Stimulated activated CD4-positive, alpha-beta T cell treated with anti-CD3 and anti-CD28 coated beads, TNF-alpha, amount 100 ng/mL, for 1 hour (primary cell): ENCODE measurements around the gene SMIM38.

ENCODE experiments used
- DNase-seq, 3 donors: peaks; one replicate each; pipeline ENCODE4 v3.0.0-alpha.2; 2020; ENCODE audit warnings: low read depth in 3 of 3, low spot score in 1 of 3

Gene SMIM38

DNA sequence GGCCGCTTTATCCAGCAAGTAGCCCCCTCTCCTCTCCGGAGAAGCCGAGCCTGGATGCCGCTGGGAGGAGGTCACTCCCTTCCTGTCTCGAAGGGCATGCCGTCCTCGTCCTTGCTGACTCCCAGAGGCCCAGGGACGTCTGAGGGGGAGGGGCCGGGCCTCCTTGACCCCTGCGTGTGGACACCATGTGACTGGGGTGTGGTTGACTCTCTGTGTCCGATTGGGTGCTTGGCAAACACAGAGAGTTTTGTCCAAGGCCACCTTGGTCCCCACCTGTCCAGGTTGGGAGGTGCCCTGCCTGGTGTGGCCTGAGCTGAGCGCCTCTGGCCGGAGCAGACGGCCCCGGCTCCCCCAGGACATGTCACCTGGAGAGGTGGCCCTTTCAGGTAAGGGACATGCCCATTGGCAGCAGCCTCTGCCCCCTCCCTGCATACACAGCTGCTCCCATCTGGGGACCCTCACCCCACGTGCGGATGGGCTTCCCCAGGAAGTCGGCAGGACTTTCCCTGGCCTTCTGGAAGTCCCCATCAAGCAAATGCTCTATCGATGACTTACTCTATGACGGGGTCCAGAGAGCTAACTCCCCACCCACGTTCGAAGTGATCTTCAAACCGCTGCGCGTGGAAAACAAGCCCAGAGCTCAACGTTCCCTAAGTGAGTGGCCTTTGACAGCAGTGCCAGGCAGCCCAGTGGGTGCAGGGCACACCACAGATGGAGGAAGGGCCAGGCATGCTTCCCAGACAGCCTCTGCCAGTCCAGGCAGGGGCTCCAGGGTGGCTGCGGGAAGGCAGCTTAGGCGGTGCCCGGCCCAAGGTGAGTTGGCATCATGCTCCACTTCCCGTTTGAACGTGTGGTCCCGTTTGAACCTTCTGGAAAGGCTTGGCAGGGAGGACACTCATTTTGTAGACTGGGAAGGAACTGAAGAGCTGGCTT lies at the start of gene SMIM38:
Gene SMIM38 (plus strand): TSS at position 634 of the 933 bp plus-strand sequence. CDS start 1,912 bp downstream, outside the sequence.
- no peak for DNase-seq

GRCh38 chr11:69106031-69106811 lies 49.5 kb upstream of the SMIM38 start:
- DNase-seq = no peak

- no peak for DNase-seq
Observed at GRCh38 chr11:69107413-69107812, 48.3 kb upstream of the SMIM38 start.

GRCh38 chr11:69108030-69108429 lies 47.7 kb upstream of the SMIM38 start:
- DNase-seq = no peak

DNA sequence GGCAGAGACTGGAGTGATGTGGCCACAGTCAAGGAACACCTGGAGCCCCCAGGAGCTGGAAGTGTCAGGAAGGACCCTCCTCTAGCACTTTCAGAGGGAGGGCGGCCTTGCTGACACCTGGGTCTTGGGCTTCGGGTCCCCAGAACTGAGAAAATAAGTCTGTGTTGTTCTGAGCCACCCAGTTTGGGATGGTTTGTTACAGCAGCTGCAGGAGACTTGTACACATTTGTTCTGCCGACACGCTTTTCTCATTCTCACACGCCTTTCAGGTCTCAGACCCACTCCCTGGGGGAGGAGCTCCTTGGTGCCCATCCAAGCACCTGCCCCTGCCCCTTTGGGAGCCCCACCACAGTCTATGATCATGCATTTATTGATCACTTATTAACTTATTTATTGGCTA lies 47.2 kb upstream of the SMIM38 start:
- no peak for DNase-seq

DNA sequence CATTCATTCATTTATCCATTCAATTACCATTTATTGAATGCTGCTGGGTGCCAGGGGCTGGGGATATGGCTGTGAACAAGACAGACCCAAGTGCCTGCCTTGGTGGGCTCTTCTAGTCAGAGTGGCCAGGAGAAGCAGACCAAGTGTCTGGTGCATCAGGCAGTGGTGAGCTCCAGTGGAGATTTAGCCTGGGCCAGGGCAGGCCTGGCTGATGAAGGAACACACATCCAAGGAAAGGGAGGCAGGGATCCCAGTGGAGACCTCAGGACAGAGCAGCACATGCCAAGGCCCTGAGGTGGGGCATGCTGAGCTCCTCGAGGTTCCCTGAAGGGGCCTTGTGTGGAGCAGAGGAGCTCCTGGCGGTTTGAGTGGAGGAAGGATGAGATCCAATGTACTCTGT lies 46.6 kb upstream of the SMIM38 start:
- DNase-seq = no peak

DNA sequence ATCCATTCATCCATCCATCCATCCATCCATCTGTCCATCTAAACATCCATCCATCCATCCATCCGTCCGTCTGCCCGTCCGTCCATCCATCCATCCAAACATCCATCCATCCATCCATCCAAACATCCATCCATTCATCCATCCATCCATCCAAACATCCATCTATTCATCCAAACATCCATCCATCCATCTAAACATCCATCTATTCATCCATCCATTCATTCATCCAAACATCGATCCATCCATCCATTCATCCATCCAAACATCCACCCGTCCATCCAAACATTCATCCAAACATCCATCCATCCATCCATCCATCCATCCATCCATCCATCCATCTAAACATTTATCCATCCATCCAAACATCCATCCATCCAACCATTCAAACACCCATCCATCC lies 45.3 kb upstream of the SMIM38 start:
- no peak for DNase-seq

DNA sequence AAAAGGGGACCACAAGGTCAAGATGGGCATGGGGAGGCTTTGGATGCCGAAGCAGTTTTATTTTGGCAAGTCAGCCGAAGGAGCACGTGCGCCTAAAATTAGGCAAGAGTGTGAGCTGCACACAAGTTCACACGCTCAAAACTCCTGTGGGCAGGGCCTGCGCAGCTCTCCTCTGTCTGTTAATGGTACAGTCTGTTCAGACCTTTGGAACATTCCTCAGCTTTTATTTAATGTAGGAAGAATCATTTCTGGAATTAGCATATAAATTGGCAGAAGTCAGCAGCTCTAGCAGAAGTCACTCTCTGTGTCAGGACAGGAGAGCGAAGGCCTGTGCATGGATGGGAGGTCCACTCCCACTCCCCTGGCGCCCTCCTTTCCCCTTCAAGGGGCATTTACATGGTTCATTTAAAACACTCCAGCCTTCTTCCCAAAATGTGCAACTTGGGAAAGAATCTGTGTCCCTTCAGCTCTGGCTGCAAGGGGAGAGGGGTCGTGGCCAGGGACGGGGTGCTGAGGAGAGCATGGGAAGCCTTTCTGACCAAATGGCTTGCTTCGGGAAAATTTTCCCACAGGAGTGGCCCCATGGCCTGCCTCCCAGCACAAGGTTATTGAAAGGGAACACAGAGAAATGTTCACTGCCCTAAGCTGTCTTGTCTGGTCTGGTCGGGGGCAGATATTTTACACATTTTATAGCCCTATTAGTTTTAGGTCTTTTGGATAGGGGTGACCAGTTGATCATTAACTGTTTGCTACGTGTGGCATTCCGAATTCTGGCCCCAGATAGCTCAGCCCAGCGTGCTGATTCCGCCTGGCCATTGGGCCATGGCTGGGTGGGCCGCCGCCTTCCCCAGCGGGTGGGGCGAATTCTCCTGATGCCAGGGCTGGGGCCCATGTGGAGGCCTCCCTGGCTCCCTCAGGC lies 43.9 kb upstream of the SMIM38 start:
- DNase-seq = no peak

- DNase-seq = no peak
Observed at GRCh38 chr11:69113226-69113625, 42.5 kb upstream of the SMIM38 start.

- DNase-seq = no peak
Observed at GRCh38 chr11:69113646-69114340, 41.9 kb upstream of the SMIM38 start.

DNA sequence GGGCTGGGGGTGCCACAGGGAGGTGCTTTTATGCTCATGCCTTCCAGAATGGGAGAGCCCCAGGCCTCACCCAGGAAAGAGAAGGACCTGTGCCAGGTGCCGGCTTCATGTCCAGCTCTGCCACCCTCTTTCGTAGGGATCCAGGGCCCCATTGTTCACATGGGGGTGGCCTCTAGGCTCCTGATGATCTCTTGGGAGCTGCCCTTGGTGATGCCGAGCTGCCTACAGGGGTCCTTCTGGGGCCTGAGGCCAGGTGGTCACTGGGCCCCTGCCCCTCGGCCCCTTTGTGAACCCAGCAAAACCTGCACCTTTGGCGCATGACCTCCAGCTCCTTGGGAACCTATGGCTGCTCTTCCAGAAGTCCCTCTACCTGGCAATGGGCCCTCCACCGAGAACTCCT lies 41.4 kb upstream of the SMIM38 start:
- DNase-seq = no peak

GRCh38 chr11:69114811-69115523 lies 40.8 kb upstream of the SMIM38 start:
- no peak for DNase-seq

GRCh38 chr11:69115586-69116560 lies 39.9 kb upstream of the SMIM38 start:
- DNase-seq = no peak

DNA sequence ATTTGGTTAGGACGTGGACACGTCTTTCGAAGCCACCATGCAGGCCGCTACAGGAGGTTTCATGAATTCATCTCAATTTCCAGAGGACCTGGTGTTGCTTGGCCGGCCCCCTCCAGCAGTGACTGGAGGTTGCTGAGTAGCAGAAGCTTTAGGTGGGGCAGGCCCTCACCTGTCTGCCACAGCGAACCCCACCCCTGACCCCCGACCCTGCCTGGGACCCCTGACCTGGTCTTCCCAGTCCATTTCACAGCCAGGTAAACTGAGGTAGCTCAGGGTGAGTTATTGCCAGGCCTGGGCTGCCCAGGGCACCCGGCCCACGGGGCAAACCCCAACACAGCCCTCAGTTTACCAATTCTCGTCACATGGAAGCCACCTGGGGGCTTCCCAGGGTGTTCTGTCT lies 39.1 kb upstream of the SMIM38 start:
- DNase-seq = no peak

DNA sequence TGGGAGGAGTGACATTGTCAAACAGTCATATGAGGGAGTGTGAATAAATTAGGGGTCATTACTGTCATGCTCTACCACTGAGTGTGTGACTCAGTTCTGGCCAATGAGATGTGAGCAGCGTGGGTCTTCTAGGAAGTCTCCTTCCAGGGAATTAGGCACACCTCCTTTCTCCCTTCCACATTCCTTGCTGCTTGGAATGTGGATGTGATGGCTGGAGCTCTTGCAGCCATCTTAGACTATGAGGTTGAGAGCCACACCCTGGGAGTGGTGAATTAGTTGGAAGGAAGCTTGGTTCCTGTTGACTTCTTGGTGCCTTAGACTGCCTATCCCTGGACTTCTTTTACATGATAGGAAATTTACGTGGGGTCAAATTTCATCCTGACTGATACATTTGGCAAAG lies 36.5 kb upstream of the SMIM38 start:
- no peak for DNase-seq

- DNase-seq = no peak
Observed at GRCh38 chr11:69120096-69120875, 35.4 kb upstream of the SMIM38 start.

DNA sequence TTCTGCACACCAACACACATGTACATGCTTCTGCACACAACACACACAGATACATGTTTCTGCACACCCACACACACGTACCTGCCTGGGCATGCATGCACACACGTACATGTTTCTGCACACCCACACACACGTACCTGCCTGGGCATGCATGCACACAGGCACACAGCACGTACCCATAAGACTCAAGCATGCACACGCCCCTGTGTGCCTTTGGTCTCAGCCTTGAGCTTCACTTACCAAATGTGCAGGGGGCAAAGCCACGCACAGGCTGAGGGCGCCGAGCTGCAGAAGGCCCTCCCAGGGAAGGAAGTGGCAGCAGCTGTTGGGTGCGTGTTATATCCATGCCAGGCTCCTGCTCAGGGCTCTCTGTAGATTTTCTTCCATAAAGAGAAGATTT lies 34.7 kb upstream of the SMIM38 start:
- no peak for DNase-seq
